Fibroblast of mammary gland (primary cell): ENCODE data around the gene ARID4B.

Experiments used
- DNase-seq: peaks from one replicate; pipeline ENCODE4 v3.0.0-alpha.2; 2010; ENCODE audit warnings: low read depth
- H3K4me3 ChIP-seq: 2 replicates; pipeline ENCODE4 v1.5.1; 2011; ENCODE audit warnings: low read depth, mild to moderate bottlenecking, low read length, moderate library complexity; ENCODE audit not compliant: control insufficient read depth
- TF ChIP-seq, protein P1 (sequence below): conservative IDR thresholded peaks from 2 replicates; pipeline ENCODE4 v1.5.1; 2011; ENCODE audit warnings: low read depth, low read length, inconsistent platforms; ENCODE audit not compliant: control insufficient read depth, insufficient read depth

The ARID4B gene

GRCh38 chr1:235158680-235159079, 169.3 kb downstream of the ARID4B start:
- DNase-seq: no peak
- TF ChIP-seq, protein P1, sequence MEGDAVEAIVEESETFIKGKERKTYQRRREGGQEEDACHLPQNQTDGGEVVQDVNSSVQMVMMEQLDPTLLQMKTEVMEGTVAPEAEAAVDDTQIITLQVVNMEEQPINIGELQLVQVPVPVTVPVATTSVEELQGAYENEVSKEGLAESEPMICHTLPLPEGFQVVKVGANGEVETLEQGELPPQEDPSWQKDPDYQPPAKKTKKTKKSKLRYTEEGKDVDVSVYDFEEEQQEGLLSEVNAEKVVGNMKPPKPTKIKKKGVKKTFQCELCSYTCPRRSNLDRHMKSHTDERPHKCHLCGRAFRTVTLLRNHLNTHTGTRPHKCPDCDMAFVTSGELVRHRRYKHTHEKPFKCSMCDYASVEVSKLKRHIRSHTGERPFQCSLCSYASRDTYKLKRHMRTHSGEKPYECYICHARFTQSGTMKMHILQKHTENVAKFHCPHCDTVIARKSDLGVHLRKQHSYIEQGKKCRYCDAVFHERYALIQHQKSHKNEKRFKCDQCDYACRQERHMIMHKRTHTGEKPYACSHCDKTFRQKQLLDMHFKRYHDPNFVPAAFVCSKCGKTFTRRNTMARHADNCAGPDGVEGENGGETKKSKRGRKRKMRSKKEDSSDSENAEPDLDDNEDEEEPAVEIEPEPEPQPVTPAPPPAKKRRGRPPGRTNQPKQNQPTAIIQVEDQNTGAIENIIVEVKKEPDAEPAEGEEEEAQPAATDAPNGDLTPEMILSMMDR: no peak
- H3K4me3 ChIP-seq: no peak overlapping the region

DNA sequence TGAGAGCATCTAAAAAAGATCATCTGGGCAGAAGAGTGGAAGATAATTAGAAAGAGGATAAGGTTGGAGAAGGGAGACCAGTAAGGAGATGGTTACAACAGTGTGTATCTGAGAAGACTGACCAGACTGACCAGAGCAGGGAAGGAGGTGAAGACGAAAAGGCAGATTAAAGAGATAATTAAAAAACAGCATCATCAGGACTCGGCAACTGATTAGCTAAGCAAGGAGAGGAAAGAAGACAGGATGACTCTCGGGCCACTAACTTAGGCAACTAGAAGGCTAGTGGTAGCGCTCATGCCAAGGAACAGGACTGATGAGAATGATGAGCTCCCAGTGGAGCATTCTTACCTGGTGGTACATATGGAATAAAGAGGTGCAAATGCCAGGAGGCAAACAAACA, 170.8 kb downstream of the ARID4B start:
- TF ChIP-seq, protein P1: no peak
- DNase-seq: no peak
- H3K4me3 ChIP-seq: no peak overlapping the region

DNA sequence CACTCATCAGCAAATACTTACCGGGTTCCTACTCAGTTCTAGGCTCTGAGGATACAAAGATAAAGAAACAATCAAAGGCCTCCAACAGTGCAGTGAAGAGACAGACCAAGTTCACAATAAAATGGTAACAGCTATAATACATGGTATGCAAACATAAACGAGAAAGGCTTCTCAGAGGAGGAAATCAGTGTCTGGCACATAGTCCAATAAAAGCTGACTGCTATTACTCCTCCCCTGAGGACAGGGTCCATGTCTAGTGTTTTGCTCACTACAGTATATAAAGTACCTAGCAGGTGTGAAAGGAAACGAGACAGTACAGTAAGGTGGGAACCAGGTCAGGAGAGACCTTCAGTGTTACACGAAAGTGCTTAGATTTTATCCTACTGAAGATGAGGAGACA, 171.2 kb downstream of the ARID4B start:
- TF ChIP-seq, protein P1: no peak
- DNase-seq: no peak
- H3K4me3 ChIP-seq: no peak overlapping the region

DNA sequence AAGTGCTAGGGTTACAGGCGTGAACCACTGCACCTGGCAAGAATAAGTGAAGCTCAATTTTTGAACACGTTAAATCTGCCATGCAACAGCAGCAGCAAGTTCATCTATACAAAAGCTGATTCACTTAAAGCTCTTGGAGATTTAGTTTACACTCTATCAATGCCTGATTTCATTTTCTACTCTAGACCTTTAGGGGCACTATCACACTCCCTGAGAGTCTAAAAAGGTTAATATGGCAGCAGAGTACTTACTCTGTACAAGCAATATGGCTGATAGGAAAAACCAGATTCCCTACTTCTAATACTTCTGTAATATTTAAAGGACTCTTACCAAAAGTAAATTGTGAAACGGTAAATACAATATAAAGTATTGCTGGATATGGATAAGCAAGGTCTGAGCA, 171.7 kb downstream of the ARID4B start:
- H3K4me3 ChIP-seq: no peak overlapping the region
- DNase-seq: no peak
- TF ChIP-seq, protein P1: no peak

- DNase-seq: no peak
- TF ChIP-seq, protein P1: no peak
Observed at GRCh38 chr1:235152235-235152634, 175.7 kb downstream of the ARID4B start.

DNA sequence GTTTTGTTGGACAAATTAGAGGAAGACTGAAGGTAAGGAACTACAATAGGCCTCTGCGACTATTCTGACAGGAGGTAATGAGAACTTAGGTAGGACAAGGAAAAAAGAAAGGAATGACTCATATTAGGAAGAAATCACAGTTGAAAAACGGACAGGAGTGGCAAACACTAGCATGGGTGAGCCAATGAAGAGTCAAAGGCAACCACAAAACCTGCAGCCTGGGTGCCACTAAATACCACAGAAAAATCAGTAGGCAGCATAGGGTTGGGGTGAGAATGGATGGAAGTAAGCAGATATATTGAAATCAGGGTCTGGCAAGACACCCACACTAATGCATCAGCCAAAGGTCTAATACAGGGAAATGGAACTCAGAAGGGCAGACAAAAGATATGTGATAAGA, 176.9 kb downstream of the ARID4B start:
- DNase-seq: no peak
- TF ChIP-seq, protein P1: no peak
- H3K4me3 ChIP-seq: no peak overlapping the region

More at GRCh38 chr1:235152235-235152634, 175.7 kb downstream of the ARID4B start:
- H3K4me3 ChIP-seq: no peak overlapping the region

DNA sequence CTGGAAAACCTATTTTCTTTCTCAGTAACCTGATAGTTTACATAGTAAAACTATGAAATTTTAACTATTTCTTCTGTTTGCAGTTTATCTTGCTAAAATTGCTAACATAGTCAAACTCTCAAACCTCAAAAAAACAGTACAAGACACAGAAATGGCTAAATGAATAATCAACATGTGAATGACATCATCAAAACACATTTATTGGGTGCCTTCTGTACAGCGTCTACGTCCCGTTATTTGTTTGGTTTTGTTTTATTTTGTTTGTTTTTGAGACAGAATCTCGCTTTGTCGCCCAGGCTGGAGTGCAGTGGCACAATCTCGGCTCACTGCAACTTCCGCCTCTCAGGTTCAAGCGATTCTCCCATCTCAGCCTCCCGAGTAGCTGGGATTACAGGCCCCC, 178.2 kb downstream of the ARID4B start:
- no peak overlapping the region for H3K4me3 ChIP-seq
- TF ChIP-seq, protein P1: no peak
- DNase-seq: no peak
